Right atrium auricular region (tissue), 2 donors: Measurements from ENCODE around the gene PBRM1. TPM values are rescaled to one million over a fixed set of nuclear protein-coding genes. Genes with fewer than 3 reads are reported as not detected.
"Not testable (repeated sequence)": the region's sequence is repeated elsewhere in the genome, so short reads cannot be mapped to it uniquely, and the experiment has no call there.

Experiments
- DNase-seq: peaks from one replicate; pipeline ENCODE4 v3.0.0-alpha.2; 2019; ENCODE audit warnings: low spot score
- H3K27ac ChIP-seq, 2 donors: fragments of 200-600 bp; sonication (generic); 1 replicate in 1 of 2; 2 replicates in 1 of 2; pipeline ENCODE4 v1.5.1; 2016 to 2019
- H3K27me3 ChIP-seq, 2 donors: fragments of 200-600 bp; sonication (generic); one replicate each; pipeline versions ENCODE4 v1.5.1 to v1.6.0; 2017 to 2019
- H3K36me3 ChIP-seq: fragments of 200-600 bp; sonication (generic); one replicate; pipeline ENCODE4 v1.5.1; 2016
- H3K4me1 ChIP-seq, 2 donors: fragments of 200-600 bp; sonication (generic); one replicate each; pipeline versions ENCODE4 v1.5.1 to v1.6.0; 2017 to 2019
- H3K4me3 ChIP-seq, 2 donors: fragments of 200-600 bp; sonication (generic); 1 replicate in 1 of 2; 2 replicates in 1 of 2; pipeline ENCODE4 v1.5.1; 2017 to 2019; ENCODE audit warnings: mild to moderate bottlenecking in 1 of 2, moderate library complexity in 1 of 2
- H3K9me3 ChIP-seq, 2 donors: fragments of 200-600 bp; sonication (generic); one replicate each; pipeline ENCODE4 v1.5.1; 2019
- CTCF ChIP-seq, 2 donors: fragments of 200-600 bp; sonication (generic); IDR thresholded peaks; one replicate each; pipeline ENCODE4 v1.5.1; 2019; ENCODE audit warnings: antibody characterized with exemption in 2 of 2
- total RNA-seq, 2 donors: library from RNA; depleted of rRNA; stranded (reverse); fragments of >200 nt; gene quantifications; one replicate each; pipeline ENCODE4 v1.1.0, GENCODE V29; 2016

The PBRM1 gene
- total RNA-seq, 2 donors from 2014 or later = 39.8 to 40.6 TPM

DNA sequence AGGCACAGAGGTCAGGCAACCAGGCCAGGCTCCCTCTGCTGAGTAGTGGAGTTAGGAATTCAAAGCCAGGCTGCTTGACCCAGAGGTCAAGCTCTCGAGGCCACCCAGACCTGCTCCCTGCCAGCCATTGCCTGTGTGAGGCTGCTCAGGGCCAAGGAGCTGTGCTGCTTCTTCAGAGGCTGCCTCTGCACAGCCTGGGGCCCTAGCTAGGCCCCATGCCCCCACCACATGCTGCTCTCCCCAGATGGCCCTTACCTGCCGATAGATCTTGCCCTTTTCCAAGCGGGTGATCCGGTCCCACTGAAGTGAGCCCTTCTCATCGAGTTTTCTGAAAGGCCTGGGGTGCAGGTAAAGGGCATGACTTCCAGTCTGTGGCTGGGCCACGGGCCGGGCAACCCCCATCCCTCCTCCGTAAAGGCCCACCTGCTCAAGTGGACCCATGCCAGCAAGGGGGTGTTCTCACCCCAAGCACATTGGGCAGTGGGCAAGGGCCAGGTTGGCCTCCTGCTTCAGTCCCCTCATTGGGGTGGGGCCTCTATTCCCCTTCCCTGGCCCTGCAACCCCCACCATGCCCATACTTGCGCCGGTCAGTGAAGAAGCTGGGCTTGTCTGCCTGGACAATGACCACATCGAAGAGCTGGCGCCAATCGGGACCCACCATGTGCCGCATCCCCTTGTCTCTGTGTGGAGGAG lies 158.5 kb downstream of the PBRM1 start:
- Histone ChIP-seq H3K27ac (peak overlapping the region; percentile 83 to 92), H3K4me1 (peaks cover 0 to 77% of the 10 kb centered on the region in 2 donors)

DNA sequence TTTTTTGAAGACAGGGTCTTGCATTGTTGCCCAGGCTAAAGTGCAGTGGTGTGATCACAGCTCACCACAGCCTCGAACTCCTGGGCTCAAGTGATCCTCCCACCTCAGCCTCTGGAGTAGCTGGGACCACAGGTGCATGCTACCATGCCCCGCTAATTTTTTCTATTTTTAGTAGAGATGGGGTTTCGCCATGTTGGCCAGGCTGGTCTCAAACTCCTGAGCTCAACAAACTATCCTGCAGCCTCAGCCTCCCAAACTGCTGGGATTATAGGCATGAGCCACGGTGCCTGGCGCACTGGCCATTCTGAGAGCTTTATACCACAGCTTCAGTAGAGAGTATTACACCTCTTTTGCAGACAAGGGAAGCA lies 159.1 kb downstream of the PBRM1 start:
- not testable (repeated sequence) for H3K27me3 ChIP-seq, H3K4me3 ChIP-seq, DNase-seq, H3K9me3 ChIP-seq
- Histone ChIP-seq H3K27ac (peak overlapping the region; percentile 83 to 92), H3K36me3 (peaks cover 45% of the 10 kb centered on the region), H3K4me1 (peaks cover 0 to 72% of the 10 kb centered on the region in 2 donors)

More for the DNA sequence above, 158.5 kb downstream of the PBRM1 start:
- Histone ChIP-seq H3K36me3 (peaks cover 45% of the 10 kb centered on the region), H3K4me3 (no peak overlapping the region), H3K27me3 (no peaks in the 10 kb centered on the region), H3K9me3 (no peaks in the 10 kb centered on the region)
- TF ChIP-seq CTCF (IDR thresholded peaks at IDR 0.05) = no peak
- no peak for DNase-seq

- peaks cover 0 to 64% of the 10 kb centered on the region in 2 donors for H3K4me1 ChIP-seq
- no peaks in the 10 kb centered on the region for H3K9me3 ChIP-seq
- no peaks in the 10 kb centered on the region for H3K27me3 ChIP-seq
- no peak overlapping the region for H3K4me3 ChIP-seq
- peaks cover 45% of the 10 kb centered on the region for H3K36me3 ChIP-seq
- DNase-seq = no peak
- no peak for TF ChIP-seq CTCF (IDR thresholded peaks at IDR 0.05)
- peak overlapping the region; percentile 74 to 83 for H3K27ac ChIP-seq
Measured at GRCh38 chr3:52525680-52526561, 159.8 kb downstream of the PBRM1 start.

DNA sequence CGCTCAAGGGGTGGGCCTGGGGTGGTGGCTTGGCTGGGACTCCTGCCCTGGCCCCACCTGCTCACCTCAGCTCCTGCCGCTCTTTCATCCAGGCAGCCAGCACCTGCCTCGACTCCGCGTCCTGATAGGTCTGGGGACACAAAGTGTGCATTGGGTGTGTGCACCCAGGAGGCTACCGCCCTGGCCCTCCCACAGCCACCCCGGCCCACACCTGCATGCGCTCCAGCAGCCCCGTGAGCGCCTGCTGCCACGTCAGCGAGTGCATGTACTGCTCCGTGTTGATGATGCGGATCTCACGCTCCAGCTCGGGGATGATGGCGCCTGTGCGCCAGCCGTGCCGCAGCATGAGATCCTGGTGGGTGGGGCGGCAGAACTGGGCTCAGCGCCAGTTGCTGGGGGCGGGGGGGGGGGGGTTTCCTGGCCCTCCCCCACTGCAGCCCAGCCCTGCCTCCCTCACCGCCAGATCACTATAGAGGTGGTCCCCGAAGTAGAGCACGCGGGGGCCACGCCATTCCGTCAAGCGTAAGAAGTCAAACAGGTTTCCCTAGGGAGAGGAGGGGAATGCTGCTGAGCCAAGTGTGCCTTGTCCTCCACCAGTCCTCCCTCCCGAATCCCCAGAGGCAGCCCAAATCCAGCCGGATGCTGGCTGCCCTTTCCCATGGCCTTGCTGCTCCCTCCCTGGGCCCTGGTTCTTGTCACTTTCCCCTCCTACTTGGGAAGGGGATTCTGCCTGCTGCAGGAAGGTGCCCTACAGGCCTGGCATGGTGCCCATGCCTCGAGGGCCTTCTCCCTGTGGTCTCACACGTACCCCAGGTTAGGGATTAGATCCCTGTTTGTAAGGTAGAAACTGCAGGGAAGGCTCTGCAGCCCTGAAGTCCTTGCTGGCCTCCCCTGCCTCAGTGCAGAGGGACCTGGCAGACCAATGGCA lies 160.7 kb downstream of the PBRM1 start:
- Histone ChIP-seq H3K36me3 (peaks cover 45% of the 10 kb centered on the region), H3K9me3 (no peaks in the 10 kb centered on the region), H3K27me3 (no peaks in the 10 kb centered on the region), H3K27ac (peak overlapping the region; percentile 74 to 83), H3K4me1 (peaks cover 0 to 55% of the 10 kb centered on the region in 2 donors), H3K4me3 (no peak overlapping the region)
- no peak for TF ChIP-seq CTCF (IDR thresholded peaks at IDR 0.05)
- no peak for DNase-seq

DNA sequence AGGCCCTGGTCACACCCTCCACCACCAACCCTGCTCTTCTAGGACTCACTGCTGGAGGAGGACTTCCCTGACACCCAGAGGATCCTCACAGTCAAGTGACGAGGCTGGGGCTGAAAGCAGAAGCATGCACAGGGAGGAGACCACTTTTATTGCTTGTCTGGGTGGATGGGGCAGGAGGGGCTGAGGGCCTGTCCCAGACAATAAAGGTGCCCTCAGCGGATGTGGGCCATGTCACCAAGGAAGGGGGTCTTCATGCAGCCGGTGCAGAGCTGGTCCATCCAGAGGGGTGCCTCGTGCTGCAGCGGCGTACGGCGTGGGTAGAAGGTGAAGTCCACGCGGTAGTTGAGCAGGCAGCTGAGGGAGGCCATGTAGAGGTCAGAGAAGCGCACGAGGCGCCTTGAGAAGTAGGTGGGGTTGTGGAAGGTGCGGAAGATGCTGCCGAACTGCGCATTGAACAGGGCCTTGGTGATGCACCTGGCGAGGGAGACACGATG lies 161.4 kb downstream of the PBRM1 start:
- H3K27me3 ChIP-seq = no peaks in the 10 kb centered on the region
- TF ChIP-seq CTCF (IDR thresholded peaks at IDR 0.05) = no peak
- no peak overlapping the region for H3K4me3 ChIP-seq
- H3K27ac ChIP-seq = peak overlapping the region; percentile 74 to 83
- peaks cover 45% of the 10 kb centered on the region for H3K36me3 ChIP-seq
- no peak for DNase-seq
- no peaks in the 10 kb centered on the region for H3K9me3 ChIP-seq
- peaks cover 0 to 48% of the 10 kb centered on the region in 2 donors for H3K4me1 ChIP-seq
